KMS-11 (cell line): ENCODE results near the gene SLC41A1.
A peak's percentile ranks its signal among the peaks of the same experiment; 100 is the strongest.

Experiments
- H2AFZ ChIP-seq: fragments of 200-600 bp; sonication (generic); 2 replicates; pipeline ENCODE4 v1.6.1; 2016; ENCODE audit warnings: antibody characterized with exemption, mixed run types, low read depth
- H3K27ac ChIP-seq: fragments of 200-600 bp; sonication (generic); 2 replicates; pipeline ENCODE4 v1.6.1; 2016; ENCODE audit warnings: mild to moderate bottlenecking, mixed run types
- H3K27me3 ChIP-seq: fragments of 200-600 bp; sonication (generic); 2 replicates; pipeline ENCODE4 v1.6.1; 2017; ENCODE audit warnings: mild to moderate bottlenecking, low read depth, mixed run types, moderate library complexity; ENCODE audit not compliant: insufficient read depth
- H3K36me3 ChIP-seq: fragments of 200-600 bp; sonication (generic); 2 replicates; pipeline ENCODE4 v1.6.1; 2017; ENCODE audit warnings: mild to moderate bottlenecking, mixed run types; ENCODE audit not compliant: insufficient read depth
- H3K4me1 ChIP-seq: fragments of 200-600 bp; sonication (generic); 2 replicates; pipeline ENCODE4 v1.6.1; 2016; ENCODE audit warnings: mild to moderate bottlenecking, low read depth, mixed run types; ENCODE audit not compliant: poor library complexity, severe bottlenecking
- H3K4me2 ChIP-seq: fragments of 200-600 bp; sonication (generic); 2 replicates; pipeline ENCODE4 v1.7.0; 2016; ENCODE audit warnings: mild to moderate bottlenecking, mixed run types
- H3K4me3 ChIP-seq: fragments of 200-600 bp; sonication (generic); IDR thresholded peaks from 2 replicates; pipeline ENCODE4 v1.6.1; 2017; ENCODE audit warnings: low read depth, low read length, mixed read lengths; ENCODE audit not compliant: insufficient read depth
- H3K79me2 ChIP-seq: fragments of 200-600 bp; sonication (generic); 2 replicates; pipeline ENCODE4 v1.6.1; 2016; ENCODE audit warnings: low read depth, mixed run types; ENCODE audit not compliant: insufficient read depth
- H3K9ac ChIP-seq: fragments of 200-600 bp; sonication (generic); 2 replicates; pipeline ENCODE4 v1.6.1; 2016; ENCODE audit warnings: mild to moderate bottlenecking, mixed run types
- H4K20me1 ChIP-seq: fragments of 200-600 bp; sonication (generic); 2 replicates; pipeline ENCODE4 v1.6.1; 2016; ENCODE audit warnings: mild to moderate bottlenecking, mixed run types; ENCODE audit not compliant: insufficient read depth
- CTCF ChIP-seq: fragments of 200-600 bp; sonication (generic); conservative IDR thresholded peaks from 2 replicates; pipeline ENCODE4 v1.6.1; 2017; ENCODE audit warnings: low read depth, mild to moderate bottlenecking, antibody characterized with exemption, low read length, moderate library complexity, mixed read lengths

Gene SLC41A1

GRCh38 chr1:205754857-205755256 is 58.1 kb downstream of the SLC41A1 start:
- Histone ChIP-seq H3K9ac (no peak overlapping the region), H3K27me3 (no peaks in the 10 kb centered on the region), H3K36me3 (no peaks in the 10 kb centered on the region), H4K20me1 (no peaks in the 10 kb centered on the region), H3K79me2 (no peaks in the 10 kb centered on the region), H3K4me2 (no peak overlapping the region), H3K27ac (no peak overlapping the region), H3K4me3 (no peak overlapping the region), H2AFZ (no peak overlapping the region), H3K4me1 (peaks cover 15% of the 10 kb centered on the region)
- TF ChIP-seq CTCF = no peak

- Histone ChIP-seq H3K27ac (peak overlapping the region; percentile 62; the same call in 1 of the 2 replicates), H3K27me3 (no peaks in the 10 kb centered on the region), H4K20me1 (peaks cover 30% of the 10 kb centered on the region), H3K4me2 (peak overlapping the region; percentile 71), H3K79me2 (peaks cover 35% of the 10 kb centered on the region), H3K4me3 (no peak overlapping the region), H3K4me1 (peaks cover 34% of the 10 kb centered on the region), H3K9ac (peak overlapping the region; percentile 63), H2AFZ (peak overlapping the region; percentile 93), H3K36me3 (no peaks in the 10 kb centered on the region)
- TF ChIP-seq CTCF = no peak
These were observed 61.9 kb downstream of the SLC41A1 start for GRCh38 chr1:205751036-205751651.

GRCh38 chr1:205750138-205751035 is 62.6 kb downstream of the SLC41A1 start, which contains the start of gene NUCKS1:
TSS of gene NUCKS1 (minus strand) at chr1:205750182. CDS start at chr1:205749973, 209 bp downstream.
- H2AFZ ChIP-seq = peak within 1 kb of the TSS; percentile 93
- peak within 1 kb of the TSS; percentile 62 for H3K27ac ChIP-seq
- peak within 1 kb of the TSS; percentile 97 for H3K4me3 ChIP-seq
- peak within 1 kb of the TSS; percentile 99 for H3K4me2 ChIP-seq
- no peak; the same call in 1 of the 2 replicates for TF ChIP-seq CTCF
- H3K4me1 ChIP-seq = peaks cover 40% of the 10 kb centered on the region
- peak within 1 kb of the TSS; percentile 63 for H3K9ac ChIP-seq
- no peaks in the 10 kb centered on the region for H3K27me3 ChIP-seq
- peaks cover 36% of the 10 kb centered on the region for H4K20me1 ChIP-seq
- H3K36me3 ChIP-seq = no peaks in the 10 kb centered on the region
- H3K79me2 ChIP-seq = peaks cover 42% of the 10 kb centered on the region

GRCh38 chr1:205749234-205750137 is 63.5 kb downstream of the SLC41A1 start:
- H3K4me3 ChIP-seq = peak overlapping the region; percentile 97
- H3K27ac ChIP-seq = peak overlapping the region; percentile 62
- H3K36me3 ChIP-seq = no peaks in the 10 kb centered on the region
- TF ChIP-seq CTCF = no peak
- peak overlapping the region; percentile 63 for H3K9ac ChIP-seq
- H3K79me2 ChIP-seq = peaks cover 51% of the 10 kb centered on the region
- H3K4me2 ChIP-seq = peak overlapping the region; percentile 99
- peaks cover 42% of the 10 kb centered on the region for H4K20me1 ChIP-seq
- peaks cover 41% of the 10 kb centered on the region for H3K4me1 ChIP-seq
- H3K27me3 ChIP-seq = no peaks in the 10 kb centered on the region
- H2AFZ ChIP-seq = no peak overlapping the region
